Subcutaneous adipose tissue (tissue), 4 donors: ENCODE data around the gene C2CD2L. TPM values are rescaled to one million over a fixed set of nuclear protein-coding genes. Genes with fewer than 3 reads are reported as not detected.

Source experiments
- total RNA-seq, 4 donors: library from RNA; depleted of rRNA; stranded (reverse); fragments of >200 nt; gene quantifications; one replicate each; pipeline ENCODE4 v1.1.0, GENCODE V29; 2016
- TF ChIP-seq, protein P1 (sequence below): fragments of 450-650 bp; IDR thresholded peaks from one replicate; pipeline ENCODE4 v1.5.1; 2016; ENCODE audit warnings: low read depth, mild to moderate bottlenecking, control low read depth, antibody characterized with exemption, moderate library complexity

Gene C2CD2L
- total RNA-seq, 4 donors from 2014 or later: 6.2 to 12.1 (median 9.6) TPM

DNA sequence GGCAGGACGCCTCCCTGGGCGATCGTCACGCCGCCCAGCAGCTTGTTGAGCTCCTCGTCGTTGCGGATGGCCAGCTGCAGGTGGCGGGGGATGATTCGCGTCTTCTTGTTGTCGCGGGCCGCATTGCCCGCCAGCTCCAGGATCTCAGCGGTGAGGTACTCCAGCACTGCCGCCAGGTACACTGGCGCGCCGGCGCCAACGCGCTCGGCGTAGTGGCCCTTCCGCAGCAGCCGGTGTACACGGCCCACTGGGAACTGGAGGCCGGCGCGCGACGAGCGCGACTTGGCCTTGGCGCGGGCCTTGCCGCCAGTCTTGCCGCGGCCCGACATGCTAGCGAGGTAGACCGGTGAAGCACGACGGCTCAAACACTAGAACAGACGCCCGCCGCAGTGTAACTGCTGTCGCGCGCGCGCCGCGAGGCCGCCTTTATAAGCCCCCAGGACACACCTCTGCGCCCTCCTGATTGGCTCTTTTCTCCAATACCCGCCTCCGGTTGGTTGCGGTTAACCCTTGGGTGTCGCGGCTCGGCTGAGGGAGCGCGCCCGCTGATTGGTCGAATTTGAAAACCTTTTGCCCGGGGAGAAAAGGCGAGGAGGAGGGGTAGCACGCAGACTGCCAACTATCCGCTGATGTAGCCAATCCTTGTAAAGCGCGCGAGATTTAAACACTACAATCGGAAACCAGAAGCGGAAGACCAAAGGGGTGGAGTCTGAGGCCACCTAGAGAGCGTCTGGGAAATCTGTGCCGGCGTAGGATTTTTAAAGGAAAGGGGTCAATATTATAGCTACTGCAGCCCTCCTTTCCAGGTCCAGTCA is 11.9 kb upstream of the C2CD2L start:
- TF ChIP-seq, protein P1, sequence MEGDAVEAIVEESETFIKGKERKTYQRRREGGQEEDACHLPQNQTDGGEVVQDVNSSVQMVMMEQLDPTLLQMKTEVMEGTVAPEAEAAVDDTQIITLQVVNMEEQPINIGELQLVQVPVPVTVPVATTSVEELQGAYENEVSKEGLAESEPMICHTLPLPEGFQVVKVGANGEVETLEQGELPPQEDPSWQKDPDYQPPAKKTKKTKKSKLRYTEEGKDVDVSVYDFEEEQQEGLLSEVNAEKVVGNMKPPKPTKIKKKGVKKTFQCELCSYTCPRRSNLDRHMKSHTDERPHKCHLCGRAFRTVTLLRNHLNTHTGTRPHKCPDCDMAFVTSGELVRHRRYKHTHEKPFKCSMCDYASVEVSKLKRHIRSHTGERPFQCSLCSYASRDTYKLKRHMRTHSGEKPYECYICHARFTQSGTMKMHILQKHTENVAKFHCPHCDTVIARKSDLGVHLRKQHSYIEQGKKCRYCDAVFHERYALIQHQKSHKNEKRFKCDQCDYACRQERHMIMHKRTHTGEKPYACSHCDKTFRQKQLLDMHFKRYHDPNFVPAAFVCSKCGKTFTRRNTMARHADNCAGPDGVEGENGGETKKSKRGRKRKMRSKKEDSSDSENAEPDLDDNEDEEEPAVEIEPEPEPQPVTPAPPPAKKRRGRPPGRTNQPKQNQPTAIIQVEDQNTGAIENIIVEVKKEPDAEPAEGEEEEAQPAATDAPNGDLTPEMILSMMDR: no peak

DNA sequence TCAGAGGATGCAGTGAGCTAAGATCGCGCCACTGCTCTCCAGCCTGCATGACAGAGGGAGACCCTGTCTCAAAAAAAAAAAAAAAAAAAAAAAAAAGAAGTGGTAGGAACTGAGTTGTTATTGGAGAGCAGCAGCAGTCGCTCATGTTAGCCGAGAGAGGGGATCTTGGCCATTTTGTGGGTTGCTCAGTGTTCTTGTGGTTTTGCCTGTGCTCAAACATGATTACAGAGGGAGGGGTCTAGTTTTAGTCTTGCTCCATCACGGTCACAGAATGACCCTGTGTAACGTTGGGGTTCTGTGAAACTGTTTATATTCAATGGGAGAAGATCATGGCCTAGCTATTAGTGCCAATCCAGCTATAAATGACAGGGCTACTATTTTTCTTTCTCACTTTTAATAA is 7.4 kb upstream of the C2CD2L start:
- TF ChIP-seq, protein P1: no peak

DNA sequence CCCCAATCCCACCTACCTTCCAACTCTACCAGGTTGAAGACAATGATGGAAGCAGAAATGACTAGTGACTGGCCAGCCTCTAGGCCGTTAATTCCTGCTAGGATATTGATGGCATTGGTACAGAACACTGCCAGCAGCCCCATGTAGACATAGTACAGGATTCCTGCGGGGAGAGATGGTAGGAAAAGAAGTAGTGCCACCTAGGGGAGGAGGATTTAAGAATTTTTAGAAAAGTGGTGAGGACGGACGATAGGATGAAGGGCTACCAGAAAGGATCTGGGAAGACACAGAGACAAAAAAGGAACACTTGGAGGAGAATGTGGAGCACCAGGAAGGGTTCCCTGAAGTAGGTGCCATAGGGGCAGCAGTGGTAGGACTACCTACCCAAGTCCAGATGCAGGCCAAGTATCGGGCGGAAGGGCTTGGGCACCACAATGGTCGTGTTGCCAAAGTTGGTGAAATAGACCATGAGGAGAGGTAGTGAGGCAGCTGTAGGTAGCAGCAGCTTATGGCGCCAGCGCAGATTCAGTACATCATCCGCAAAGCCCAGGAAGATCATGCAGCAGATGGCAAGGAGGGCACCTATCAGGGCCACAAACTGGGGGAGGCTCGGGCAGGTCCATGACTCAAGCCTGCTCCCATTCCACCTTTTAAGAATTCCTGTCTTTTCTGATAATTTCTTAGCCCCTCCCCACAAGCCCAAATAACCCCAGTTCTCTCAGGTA is 6.7 kb upstream of the C2CD2L start:
- TF ChIP-seq, protein P1: no peak

DNA sequence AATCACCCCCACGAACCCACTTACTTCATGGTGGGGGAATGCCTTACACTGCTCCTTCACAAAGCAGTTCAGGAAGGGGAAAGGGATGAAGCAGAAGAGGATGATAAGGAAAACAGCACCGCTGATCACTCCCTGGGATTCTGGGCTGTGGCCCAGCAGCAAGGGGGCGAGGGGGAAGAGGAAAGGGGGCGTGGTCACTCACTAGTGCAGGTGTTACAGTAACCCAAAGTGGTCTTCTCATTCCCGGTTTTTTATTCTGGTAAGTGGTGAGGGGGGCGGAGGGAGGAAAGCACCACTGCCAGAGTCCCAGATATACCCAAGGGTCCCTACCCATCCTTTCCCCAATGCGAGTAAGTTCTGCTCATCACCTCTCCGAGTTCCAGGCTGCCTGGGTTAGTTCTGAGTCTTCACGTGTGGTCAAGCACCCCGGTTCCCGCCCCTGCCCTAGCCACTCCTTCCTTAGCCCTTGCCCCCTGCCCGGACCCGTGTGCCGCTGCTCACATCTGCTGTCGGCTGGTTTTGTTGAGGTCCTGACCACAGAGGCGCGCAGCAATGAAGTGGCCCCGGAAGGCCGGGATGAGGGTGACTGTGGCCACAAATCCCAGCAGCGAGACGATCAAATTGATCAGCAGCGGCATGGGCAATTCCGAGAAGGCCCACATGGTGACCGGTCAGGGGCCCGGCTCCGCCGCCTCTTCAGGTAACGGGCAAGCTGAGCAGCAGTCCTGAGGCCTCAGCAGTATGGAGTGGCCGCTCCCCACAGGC is 6.0 kb upstream of the C2CD2L start:
- TF ChIP-seq, protein P1: no peak

DNA sequence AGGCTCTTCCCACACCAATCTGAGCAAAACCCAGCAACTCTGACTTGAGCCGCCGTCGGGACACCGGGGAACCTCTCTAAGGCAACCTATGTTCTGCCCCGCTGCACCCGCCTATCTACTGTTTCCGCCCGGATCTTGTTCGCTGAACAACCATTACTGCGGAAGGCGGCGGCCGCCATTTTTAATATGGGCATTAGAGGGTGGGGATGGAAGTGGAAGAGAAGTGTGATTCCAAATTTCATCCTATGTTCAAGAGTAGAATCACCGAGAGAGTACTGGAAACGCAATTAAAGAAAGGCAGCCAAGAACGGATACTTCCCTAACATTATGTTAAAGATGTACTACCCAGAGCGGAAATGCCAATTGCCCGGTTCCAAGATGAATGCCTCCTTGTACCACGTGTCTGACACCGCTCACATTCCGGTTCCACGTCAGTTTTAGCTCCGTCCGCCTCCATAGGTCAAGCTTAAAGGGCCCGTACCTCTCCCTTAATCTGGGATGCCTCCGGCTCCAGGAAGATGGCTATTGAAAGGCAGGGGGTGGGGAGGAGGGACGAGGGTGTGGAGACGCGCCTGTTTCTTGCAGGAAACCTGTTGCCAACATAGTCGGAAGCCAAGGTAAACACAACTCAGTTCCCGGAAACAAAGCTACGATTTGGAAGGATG is 5.3 kb upstream of the C2CD2L start, which contains the start of gene DPAGT1:
Gene DPAGT1 (minus strand): TSS at position 95 of the 665 bp plus-strand sequence. CDS start 198 bp downstream, outside the sequence.
- TF ChIP-seq, protein P1: no peak

DNA sequence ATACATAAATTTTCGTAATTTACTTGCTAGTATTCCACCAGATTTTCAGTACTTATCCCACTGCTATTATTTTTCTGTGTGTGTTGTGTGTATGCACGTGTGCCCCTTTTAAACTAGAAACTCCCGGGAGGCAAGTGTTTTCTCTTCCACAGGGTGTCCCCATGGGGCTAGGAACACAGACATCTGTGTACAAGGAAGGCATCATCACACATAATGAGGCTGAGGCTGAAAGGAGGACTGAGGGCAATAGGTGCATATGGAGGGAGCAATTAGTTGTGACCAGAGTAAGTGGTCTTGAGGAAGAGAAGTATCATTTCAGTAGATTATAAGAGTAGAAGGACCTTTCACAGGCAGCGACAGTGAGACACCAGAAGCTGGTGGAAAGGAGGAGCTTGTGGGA is 3.4 kb upstream of the C2CD2L start:
- TF ChIP-seq, protein P1: no peak
